Mesothelial cell of epicardium (in vitro differentiated cells): Measurements from ENCODE around the gene APMAP. TPM values are rescaled to one million over a fixed set of nuclear protein-coding genes. Genes with fewer than 3 reads are reported as not detected.

Experiments used
- DNase-seq, 2 experiments: peaks; one replicate each; pipeline ENCODE4 v3.0.0; 2021; ENCODE audit warnings: low spot score in 2 of 2; ENCODE audit not compliant: unreplicated experiment in 2 of 2
- H3K27ac Mint-ChIP-seq: 2 replicates; pipeline ENCODE4 v1.8.0; 2021; ENCODE audit warnings: mixed read lengths
- H3K27me3 Mint-ChIP-seq: 2 replicates; pipeline ENCODE4 v1.8.0; 2021; ENCODE audit warnings: low read depth, mixed read lengths
- H3K36me3 Mint-ChIP-seq: 2 replicates; pipeline ENCODE4 v1.8.0; 2021; ENCODE audit warnings: mixed read lengths
- H3K4me1 Mint-ChIP-seq: 2 replicates; pipeline ENCODE4 v1.8.0; 2021; ENCODE audit warnings: mixed read lengths
- H3K4me3 Mint-ChIP-seq: 2 replicates; pipeline ENCODE4 v1.8.0; 2021; ENCODE audit warnings: mild to moderate bottlenecking, moderate library complexity, mixed read lengths
- H3K9me3 Mint-ChIP-seq: 2 replicates; pipeline ENCODE4 v1.8.0; 2021; ENCODE audit warnings: mixed read lengths
- total RNA-seq: library from RNA; stranded (reverse); gene quantifications from 3 replicates; pipeline ENCODE4 v1.2.1, GENCODE V29; 2021
- TF ChIP-seq, protein P1 (sequence below): fragments of 200-600 bp; sonication (generic); IDR thresholded peaks from one replicate; pipeline ENCODE4 v1.5.0; 2021; ENCODE audit warnings: antibody characterized with exemption; ENCODE audit not compliant: unreplicated experiment

APMAP gene
- total RNA-seq, 1 donor from 2014 or later, result 77.4 TPM

DNA sequence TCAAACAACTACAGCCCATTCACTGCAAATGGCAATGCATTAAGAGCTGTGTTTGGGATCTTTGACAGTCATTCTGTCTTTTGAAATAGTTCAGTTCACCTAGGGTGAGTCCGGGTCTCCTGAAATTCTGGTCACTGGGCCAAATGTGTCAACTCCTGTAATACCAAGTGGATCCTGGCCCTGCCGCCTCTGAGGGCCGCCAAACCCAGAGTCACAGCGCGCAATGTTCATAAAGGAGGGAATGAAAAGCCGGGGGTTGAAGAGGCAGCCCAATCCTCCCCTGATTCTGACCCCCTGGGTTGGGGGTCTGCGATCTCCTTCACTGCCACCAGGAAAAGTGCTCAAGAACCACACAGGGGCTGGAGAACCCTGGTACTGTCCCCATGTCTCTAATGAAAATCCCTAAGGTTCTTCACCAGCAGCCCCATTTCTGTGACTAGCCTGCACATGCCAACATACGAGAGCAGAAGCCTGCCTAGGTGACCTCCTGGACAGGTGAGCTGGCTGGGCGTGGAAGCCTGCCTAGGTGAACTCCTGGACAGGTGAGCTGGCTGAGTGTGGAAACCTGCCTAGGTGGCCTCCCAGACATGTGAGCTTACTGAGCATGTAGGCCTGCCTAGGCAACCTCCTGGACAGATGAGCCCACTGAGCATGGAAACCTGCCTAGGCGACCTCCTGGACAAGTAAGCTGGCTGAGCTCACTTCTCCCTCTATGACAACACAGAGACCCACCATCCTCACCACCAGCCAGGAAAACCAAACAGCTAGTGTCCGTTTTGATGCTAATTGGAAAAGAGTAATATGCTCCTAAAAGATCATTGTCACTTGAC, 16.1 kb upstream of the APMAP start:
- no peaks in the 10 kb centered on the region for H3K9me3 Mint-ChIP-seq
- H3K36me3 Mint-ChIP-seq, result no peaks in the 10 kb centered on the region
- H3K27me3 Mint-ChIP-seq, result peaks cover 55% of the 10 kb centered on the region
- no peak overlapping the region for H3K4me3 Mint-ChIP-seq
- H3K27ac Mint-ChIP-seq, result no peak overlapping the region
- TF ChIP-seq, protein P1, sequence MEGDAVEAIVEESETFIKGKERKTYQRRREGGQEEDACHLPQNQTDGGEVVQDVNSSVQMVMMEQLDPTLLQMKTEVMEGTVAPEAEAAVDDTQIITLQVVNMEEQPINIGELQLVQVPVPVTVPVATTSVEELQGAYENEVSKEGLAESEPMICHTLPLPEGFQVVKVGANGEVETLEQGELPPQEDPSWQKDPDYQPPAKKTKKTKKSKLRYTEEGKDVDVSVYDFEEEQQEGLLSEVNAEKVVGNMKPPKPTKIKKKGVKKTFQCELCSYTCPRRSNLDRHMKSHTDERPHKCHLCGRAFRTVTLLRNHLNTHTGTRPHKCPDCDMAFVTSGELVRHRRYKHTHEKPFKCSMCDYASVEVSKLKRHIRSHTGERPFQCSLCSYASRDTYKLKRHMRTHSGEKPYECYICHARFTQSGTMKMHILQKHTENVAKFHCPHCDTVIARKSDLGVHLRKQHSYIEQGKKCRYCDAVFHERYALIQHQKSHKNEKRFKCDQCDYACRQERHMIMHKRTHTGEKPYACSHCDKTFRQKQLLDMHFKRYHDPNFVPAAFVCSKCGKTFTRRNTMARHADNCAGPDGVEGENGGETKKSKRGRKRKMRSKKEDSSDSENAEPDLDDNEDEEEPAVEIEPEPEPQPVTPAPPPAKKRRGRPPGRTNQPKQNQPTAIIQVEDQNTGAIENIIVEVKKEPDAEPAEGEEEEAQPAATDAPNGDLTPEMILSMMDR, result no peak
- H3K4me1 Mint-ChIP-seq, result no peaks in the 10 kb centered on the region
- DNase-seq, result no peak

- no peak overlapping the region for H3K27ac Mint-ChIP-seq
- TF ChIP-seq, protein P1, result no peak
- no peak overlapping the region for H3K4me3 Mint-ChIP-seq
- no peaks in the 10 kb centered on the region for H3K36me3 Mint-ChIP-seq
- H3K4me1 Mint-ChIP-seq, result no peaks in the 10 kb centered on the region
- DNase-seq, result peak in 1 of 2 experiments; percentile 25
- H3K27me3 Mint-ChIP-seq, result peaks cover 60% of the 10 kb centered on the region
- peaks cover 4% of the 10 kb centered on the region for H3K9me3 Mint-ChIP-seq
Measured at GRCh38 chr20:25007491-25008305, 15.1 kb upstream of the APMAP start.

- H3K36me3 Mint-ChIP-seq, result no peaks in the 10 kb centered on the region
- DNase-seq, result peak in 1 of 2 experiments; percentile 10
- TF ChIP-seq, protein P1, result no peak
- H3K27me3 Mint-ChIP-seq, result peaks cover 65% of the 10 kb centered on the region
- no peaks in the 10 kb centered on the region for H3K4me1 Mint-ChIP-seq
- H3K9me3 Mint-ChIP-seq, result peaks cover 8% of the 10 kb centered on the region
- H3K27ac Mint-ChIP-seq, result no peak overlapping the region
- no peak overlapping the region for H3K4me3 Mint-ChIP-seq
Measured at GRCh38 chr20:25006431-25007167, 14.0 kb upstream of the APMAP start.

DNA sequence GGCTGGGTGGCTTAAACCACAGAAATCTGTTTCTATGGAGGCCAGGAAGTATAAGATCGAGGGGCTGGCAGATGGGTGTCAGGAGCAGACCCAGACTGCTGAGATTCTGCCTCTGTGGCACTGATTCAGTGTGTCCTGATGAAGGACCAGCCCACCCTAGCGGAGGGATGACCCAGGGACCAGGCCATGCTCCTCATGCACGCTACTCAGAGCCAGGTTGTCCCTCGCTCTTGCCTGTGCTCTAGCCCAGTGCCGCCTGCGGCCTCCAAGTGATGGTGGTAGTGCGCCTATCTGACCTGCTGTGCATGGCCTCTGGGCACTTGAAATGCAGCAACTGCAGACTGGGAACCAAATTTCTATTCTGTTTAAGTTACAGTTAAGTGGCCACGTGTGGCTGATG, 13.1 kb upstream of the APMAP start:
- peaks cover 60% of the 10 kb centered on the region for H3K27me3 Mint-ChIP-seq
- peaks cover 8% of the 10 kb centered on the region for H3K9me3 Mint-ChIP-seq
- DNase-seq, result peak in 1 of 2 experiments; percentile 29
- no peak overlapping the region for H3K27ac Mint-ChIP-seq
- H3K4me1 Mint-ChIP-seq, result no peaks in the 10 kb centered on the region
- TF ChIP-seq, protein P1, result no peak
- H3K4me3 Mint-ChIP-seq, result no peak overlapping the region
- no peaks in the 10 kb centered on the region for H3K36me3 Mint-ChIP-seq

GRCh38 chr20:25005220-25005619, 12.7 kb upstream of the APMAP start:
- H3K4me3 Mint-ChIP-seq, result no peak overlapping the region
- TF ChIP-seq, protein P1, result no peak
- peaks cover 8% of the 10 kb centered on the region for H3K9me3 Mint-ChIP-seq
- H3K36me3 Mint-ChIP-seq, result no peaks in the 10 kb centered on the region
- peak in 1 of 2 experiments; percentile 7 for DNase-seq
- peaks cover 3% of the 10 kb centered on the region for H3K4me1 Mint-ChIP-seq
- H3K27ac Mint-ChIP-seq, result no peak overlapping the region
- peaks cover 59% of the 10 kb centered on the region for H3K27me3 Mint-ChIP-seq
